Dendritic cell treated with granulocyte-macrophage colony-stimulating factor and Interleukin-4, amounts not matched to agents 40 ng/mL and 50 ng/mL, for 4 days (primary cell): Measurements from ENCODE around the gene SWT1.
"Not testable (repeated sequence)": the region's sequence is repeated elsewhere in the genome, so short reads cannot be mapped to it uniquely, and the experiment has no call there.

Experiments used
- H3K27ac Mint-ChIP-seq: one replicate; pipeline ENCODE4 v1.8.0; 2022; ENCODE audit warnings: mild to moderate bottlenecking, mixed read lengths
- H3K27me3 Mint-ChIP-seq: one replicate; pipeline ENCODE4 v1.8.0; 2022; ENCODE audit warnings: mild to moderate bottlenecking, mixed read lengths
- H3K36me3 Mint-ChIP-seq: one replicate; pipeline ENCODE4 v1.8.0; 2022; ENCODE audit warnings: low read depth, mixed read lengths
- H3K4me1 Mint-ChIP-seq: one replicate; pipeline ENCODE4 v1.8.0; 2022; ENCODE audit warnings: low read depth, mixed read lengths
- H3K4me3 Mint-ChIP-seq: one replicate; pipeline ENCODE4 v1.8.0; 2022; ENCODE audit warnings: mild to moderate bottlenecking, moderate library complexity, mixed read lengths
- H3K9me3 Mint-ChIP-seq: one replicate; pipeline ENCODE4 v1.8.0; 2022; ENCODE audit warnings: mixed read lengths
- intact Hi-C: fragments of 100-400 bp; cut with micrococcal nuclease; formaldehyde crosslinking; loops from one replicate; pipeline ENCODE4 v1.15.0; 2022

Gene SWT1

GRCh38 chr1:185241127-185241526 is 84.2 kb downstream of the SWT1 start:
- H3K9me3 Mint-ChIP-seq, result no peaks in the 10 kb centered on the region
- H3K4me1 Mint-ChIP-seq, result no peaks in the 10 kb centered on the region
- H3K4me3 Mint-ChIP-seq, result no peak overlapping the region
- no peaks in the 10 kb centered on the region for H3K36me3 Mint-ChIP-seq
- H3K27ac Mint-ChIP-seq, result no peak overlapping the region
- intact Hi-C loops, result no loop called here
- H3K27me3 Mint-ChIP-seq, result no peaks in the 10 kb centered on the region

- H3K27ac Mint-ChIP-seq, result no peak overlapping the region
- H3K4me1 Mint-ChIP-seq, result no peaks in the 10 kb centered on the region
- H3K4me3 Mint-ChIP-seq, result no peak overlapping the region
- intact Hi-C loops, result no loop called here
- no peaks in the 10 kb centered on the region for H3K36me3 Mint-ChIP-seq
- H3K27me3 Mint-ChIP-seq, result no peaks in the 10 kb centered on the region
- no peaks in the 10 kb centered on the region for H3K9me3 Mint-ChIP-seq
Measured at GRCh38 chr1:185244015-185244747, 87.2 kb downstream of the SWT1 start.

- H3K4me1 Mint-ChIP-seq, result no peaks in the 10 kb centered on the region
- H3K27me3 Mint-ChIP-seq, result no peaks in the 10 kb centered on the region
- no peaks in the 10 kb centered on the region for H3K9me3 Mint-ChIP-seq
- H3K4me3 Mint-ChIP-seq, result no peak overlapping the region
- H3K27ac Mint-ChIP-seq, result no peak overlapping the region
- H3K36me3 Mint-ChIP-seq, result no peaks in the 10 kb centered on the region
- intact Hi-C loops, result no loop called here
Measured at GRCh38 chr1:185245466-185245865, 88.5 kb downstream of the SWT1 start.

GRCh38 chr1:185249563-185249962 is 92.6 kb downstream of the SWT1 start:
- H3K4me3 Mint-ChIP-seq, result no peak overlapping the region
- no peaks in the 10 kb centered on the region for H3K36me3 Mint-ChIP-seq
- intact Hi-C loops, result no loop called here
- H3K27me3 Mint-ChIP-seq, result no peaks in the 10 kb centered on the region
- H3K4me1 Mint-ChIP-seq, result no peaks in the 10 kb centered on the region
- no peak overlapping the region for H3K27ac Mint-ChIP-seq
- no peaks in the 10 kb centered on the region for H3K9me3 Mint-ChIP-seq

GRCh38 chr1:185250063-185250462 is 93.1 kb downstream of the SWT1 start:
- intact Hi-C loops, result no loop called here
- H3K36me3 Mint-ChIP-seq, result no peaks in the 10 kb centered on the region
- no peaks in the 10 kb centered on the region for H3K27me3 Mint-ChIP-seq
- no peaks in the 10 kb centered on the region for H3K4me1 Mint-ChIP-seq
- no peak overlapping the region for H3K27ac Mint-ChIP-seq
- no peaks in the 10 kb centered on the region for H3K9me3 Mint-ChIP-seq
- no peak overlapping the region for H3K4me3 Mint-ChIP-seq

GRCh38 chr1:185251928-185252327 is 95.0 kb downstream of the SWT1 start:
- H3K4me1 Mint-ChIP-seq, H3K9me3 Mint-ChIP-seq, H3K4me3 Mint-ChIP-seq, H3K27ac Mint-ChIP-seq, H3K36me3 Mint-ChIP-seq, H3K27me3 Mint-ChIP-seq, intact Hi-C loops: not testable (repeated sequence)

- H3K4me3 Mint-ChIP-seq, H3K27ac Mint-ChIP-seq, H3K36me3 Mint-ChIP-seq, H3K4me1 Mint-ChIP-seq, H3K9me3 Mint-ChIP-seq, H3K27me3 Mint-ChIP-seq, intact Hi-C loops: not testable (repeated sequence)
Measured at GRCh38 chr1:185252404-185252803, 95.4 kb downstream of the SWT1 start.

- intact Hi-C loops, H3K27ac Mint-ChIP-seq, H3K36me3 Mint-ChIP-seq, H3K27me3 Mint-ChIP-seq, H3K9me3 Mint-ChIP-seq, H3K4me3 Mint-ChIP-seq: not testable (repeated sequence)
- H3K4me1 Mint-ChIP-seq, result peaks cover 16% of the 10 kb centered on the region
Measured at GRCh38 chr1:185255595-185255994, 98.6 kb downstream of the SWT1 start.

GRCh38 chr1:185257116-185257949 is 100.4 kb downstream of the SWT1 start:
- H3K4me3 Mint-ChIP-seq, H3K9me3 Mint-ChIP-seq, H3K27ac Mint-ChIP-seq, H3K27me3 Mint-ChIP-seq, H3K36me3 Mint-ChIP-seq, intact Hi-C loops: not testable (repeated sequence)
- H3K4me1 Mint-ChIP-seq, result peaks cover 16% of the 10 kb centered on the region

- Mint-ChIP-seq H3K27ac (no peak overlapping the region), H3K9me3 (no peaks in the 10 kb centered on the region), H3K36me3 (no peaks in the 10 kb centered on the region), H3K4me1 (peaks cover 16% of the 10 kb centered on the region), H3K27me3 (no peaks in the 10 kb centered on the region), H3K4me3 (no peak overlapping the region)
- intact Hi-C loops, result no loop called here
Measured at GRCh38 chr1:185257950-185258208, 100.9 kb downstream of the SWT1 start.

GRCh38 chr1:185258676-185259075 is 101.7 kb downstream of the SWT1 start:
- H3K4me3 Mint-ChIP-seq, result no peak overlapping the region
- no peaks in the 10 kb centered on the region for H3K9me3 Mint-ChIP-seq
- H3K27ac Mint-ChIP-seq, result no peak overlapping the region
- H3K36me3 Mint-ChIP-seq, result no peaks in the 10 kb centered on the region
- peaks cover 16% of the 10 kb centered on the region for H3K4me1 Mint-ChIP-seq
- intact Hi-C loops, result no loop called here
- H3K27me3 Mint-ChIP-seq, result no peaks in the 10 kb centered on the region

GRCh38 chr1:185260611-185261010 is 103.6 kb downstream of the SWT1 start:
- intact Hi-C loops, result no loop called here
- Mint-ChIP-seq H3K36me3 (no peaks in the 10 kb centered on the region), H3K4me1 (peaks cover 16% of the 10 kb centered on the region), H3K27me3 (no peaks in the 10 kb centered on the region), H3K9me3 (no peaks in the 10 kb centered on the region), H3K4me3 (no peak overlapping the region), H3K27ac (peak overlapping the region; percentile 38)

GRCh38 chr1:185262151-185262550 is 105.2 kb downstream of the SWT1 start:
- Mint-ChIP-seq H3K27me3 (no peaks in the 10 kb centered on the region), H3K36me3 (no peaks in the 10 kb centered on the region), H3K9me3 (no peaks in the 10 kb centered on the region), H3K4me1 (peaks cover 16% of the 10 kb centered on the region), H3K27ac (no peak overlapping the region), H3K4me3 (no peak overlapping the region)
- intact Hi-C loops, result no loop called here

GRCh38 chr1:185263292-185263691 is 106.3 kb downstream of the SWT1 start:
- H3K4me1 Mint-ChIP-seq, result peaks cover 16% of the 10 kb centered on the region
- intact Hi-C loops, result no loop called here
- H3K36me3 Mint-ChIP-seq, result no peaks in the 10 kb centered on the region
- no peak overlapping the region for H3K27ac Mint-ChIP-seq
- no peaks in the 10 kb centered on the region for H3K9me3 Mint-ChIP-seq
- no peaks in the 10 kb centered on the region for H3K27me3 Mint-ChIP-seq
- no peak overlapping the region for H3K4me3 Mint-ChIP-seq

- H3K4me1 Mint-ChIP-seq, result peaks cover 12% of the 10 kb centered on the region
- no peaks in the 10 kb centered on the region for H3K36me3 Mint-ChIP-seq
- H3K4me3 Mint-ChIP-seq, result no peak overlapping the region
- H3K9me3 Mint-ChIP-seq, result no peaks in the 10 kb centered on the region
- no peaks in the 10 kb centered on the region for H3K27me3 Mint-ChIP-seq
- H3K27ac Mint-ChIP-seq, result no peak overlapping the region
- intact Hi-C loops, result no loop called here
Measured at GRCh38 chr1:185263780-185264179, 106.8 kb downstream of the SWT1 start.
